MM.1S (cell line): ENCODE results near the gene SMPDL3B.

ENCODE experiments used
- DNase-seq: peaks from one replicate; pipeline ENCODE4 v3.0.0-alpha.2; 2015
- H2AFZ ChIP-seq: fragments of 300-600 bp; sonication (generic); 2 replicates; pipeline ENCODE4 v1.6.0; 2016; ENCODE audit warnings: antibody characterized with exemption, low read length
- H3F3A ChIP-seq: fragments of 300-600 bp; sonication (generic); 2 replicates; pipeline ENCODE4 v1.6.1; 2016; ENCODE audit warnings: mild to moderate bottlenecking, antibody characterized with exemption, low read length, moderate library complexity, mixed read lengths; ENCODE audit not compliant: insufficient read depth
- H3K27ac ChIP-seq: fragments of 300-600 bp; sonication (generic); 2 replicates; pipeline ENCODE4 v1.5.1; 2016; ENCODE audit warnings: mild to moderate bottlenecking, low read length
- H3K27me3 ChIP-seq: fragments of 300-600 bp; sonication (generic); replicated peaks from 2 replicates; pipeline ENCODE4 v1.6.0; 2016; ENCODE audit warnings: low read length; ENCODE audit not compliant: insufficient read depth
- H3K36me3 ChIP-seq: fragments of 300-600 bp; sonication (generic); replicated peaks from 2 replicates; pipeline ENCODE4 v1.6.1; 2016; ENCODE audit warnings: mild to moderate bottlenecking, low read length, mixed read lengths; ENCODE audit not compliant: insufficient read depth
- H3K4me1 ChIP-seq: fragments of 300-600 bp; sonication (generic); 2 replicates; pipeline ENCODE4 v1.6.1; 2016; ENCODE audit warnings: low read length, mixed read lengths
- H3K4me2 ChIP-seq: fragments of 300-600 bp; sonication (generic); 2 replicates; pipeline ENCODE4 v1.6.0; 2016; ENCODE audit warnings: low read depth, low read length
- H3K4me3 ChIP-seq: fragments of 300-600 bp; sonication (generic); 2 replicates; pipeline ENCODE4 v1.5.1; 2016; ENCODE audit warnings: low read length, mixed read lengths
- H3K79me2 ChIP-seq: fragments of 300-600 bp; sonication (generic); 2 replicates; pipeline ENCODE4 v1.6.1; 2016; ENCODE audit warnings: mixed run types, low read length, mixed read lengths
- H3K9ac ChIP-seq: fragments of 300-600 bp; sonication (generic); 2 replicates; pipeline ENCODE4 v1.6.1; 2016; ENCODE audit warnings: low read length, mixed read lengths
- H3K9me2 ChIP-seq: fragments of 300-600 bp; sonication (generic); replicated peaks from 2 replicates; pipeline ENCODE4 v1.6.1; 2016; ENCODE audit warnings: mild to moderate bottlenecking, low read length, mixed read lengths; ENCODE audit not compliant: insufficient read depth
- H3K9me3 ChIP-seq: fragments of 300-600 bp; sonication (generic); replicated peaks from 2 replicates; pipeline ENCODE4 v1.6.1; 2016; ENCODE audit warnings: mild to moderate bottlenecking, low read length, mixed read lengths; ENCODE audit not compliant: insufficient read depth
- H4K20me1 ChIP-seq: fragments of 300-600 bp; sonication (generic); 2 replicates; pipeline ENCODE4 v1.6.1; 2016; ENCODE audit warnings: mild to moderate bottlenecking, low read length, moderate library complexity, mixed read lengths; ENCODE audit not compliant: insufficient read depth
- EZH2 ChIP-seq: fragments of 300-600 bp; sonication (generic); optimal IDR thresholded peaks from 2 replicates; pipeline ENCODE3; 2017; ENCODE audit warnings: low read depth, mild to moderate bottlenecking, antibody characterized with exemption, low read length, mixed read lengths
- EZH2phosphoT487 ChIP-seq: fragments of 300-600 bp; sonication (generic); IDR thresholded peaks from 2 replicates; pipeline ENCODE4 v1.6.1; 2018; ENCODE audit warnings: antibody characterized with exemption, low read length
- TF ChIP-seq, protein P1 (sequence below): fragments of 300-600 bp; sonication (generic); IDR thresholded peaks from 2 replicates; pipeline ENCODE4 v1.5.1; 2016; ENCODE audit warnings: antibody characterized with exemption, low read length, mixed read lengths

The SMPDL3B gene

DNA sequence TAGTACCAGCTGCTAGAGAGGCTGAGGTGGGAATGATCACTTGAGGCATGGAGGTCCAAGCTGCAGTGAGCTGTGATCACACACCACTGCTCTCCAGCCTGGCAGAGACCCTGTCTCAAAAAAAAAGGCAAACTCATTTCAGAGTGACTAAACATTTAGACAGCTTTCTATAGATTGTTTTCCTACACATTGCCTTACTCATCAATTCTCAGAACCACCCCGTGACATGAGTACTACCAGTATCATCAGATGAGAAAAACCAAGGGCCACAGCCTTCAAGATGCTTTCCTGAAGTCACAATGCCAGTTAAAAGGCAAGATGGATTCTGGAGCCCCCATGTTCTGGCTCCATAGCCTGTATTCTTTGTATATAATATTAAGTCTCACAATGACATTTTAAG is 22.4 kb upstream of the SMPDL3B start:
- Histone ChIP-seq H3K79me2 (peaks cover 29% of the 10 kb centered on the region), H3K27me3 (no peaks in the 10 kb centered on the region), H3K36me3 (peaks cover 3% of the 10 kb centered on the region; the same call in 1 of the 2 replicates)

DNA sequence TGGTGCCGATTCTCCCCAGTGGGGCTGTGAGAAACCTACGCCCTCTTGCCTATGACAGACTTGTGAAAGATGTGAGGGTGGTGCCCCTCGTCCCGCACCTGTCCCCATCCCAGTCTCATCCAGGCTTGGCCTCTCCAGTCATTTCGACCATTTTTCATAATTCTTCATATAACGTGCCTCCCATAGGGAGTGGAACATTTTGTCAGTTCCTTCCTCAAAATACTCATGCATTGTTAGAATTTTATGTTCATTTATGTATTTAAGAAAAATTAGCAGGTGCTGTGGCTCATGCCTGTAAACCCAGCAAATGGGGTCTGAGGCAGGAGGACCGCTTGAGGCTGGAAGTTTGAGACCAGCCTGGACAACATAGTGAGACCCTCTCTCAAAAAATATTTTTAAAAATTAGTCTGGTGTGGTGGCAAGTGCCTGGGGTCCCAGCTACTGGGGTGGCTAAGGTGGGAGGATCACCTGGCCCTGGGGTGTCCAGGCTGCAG is 19.7 kb upstream of the SMPDL3B start:
- H3K4me3 ChIP-seq, result peak overlapping the region; percentile 96; the same call in 1 of the 2 replicates

More for the DNA sequence above, 22.4 kb upstream of the SMPDL3B start:
- Histone ChIP-seq H3K4me2 (no peak overlapping the region), H3K9me2 (no peaks in the 10 kb centered on the region), H3K4me1 (peaks cover 5% of the 10 kb centered on the region), H3K27ac (no peak overlapping the region), H4K20me1 (no peaks in the 10 kb centered on the region), H3K9ac (no peak overlapping the region), H3K9me3 (no peaks in the 10 kb centered on the region), H2AFZ (no peak overlapping the region), H3K4me3 (no peak overlapping the region), H3F3A (peaks cover 8% of the 10 kb centered on the region; the same call in 1 of the 2 replicates)
- no peak for DNase-seq
- TF ChIP-seq, protein P1, sequence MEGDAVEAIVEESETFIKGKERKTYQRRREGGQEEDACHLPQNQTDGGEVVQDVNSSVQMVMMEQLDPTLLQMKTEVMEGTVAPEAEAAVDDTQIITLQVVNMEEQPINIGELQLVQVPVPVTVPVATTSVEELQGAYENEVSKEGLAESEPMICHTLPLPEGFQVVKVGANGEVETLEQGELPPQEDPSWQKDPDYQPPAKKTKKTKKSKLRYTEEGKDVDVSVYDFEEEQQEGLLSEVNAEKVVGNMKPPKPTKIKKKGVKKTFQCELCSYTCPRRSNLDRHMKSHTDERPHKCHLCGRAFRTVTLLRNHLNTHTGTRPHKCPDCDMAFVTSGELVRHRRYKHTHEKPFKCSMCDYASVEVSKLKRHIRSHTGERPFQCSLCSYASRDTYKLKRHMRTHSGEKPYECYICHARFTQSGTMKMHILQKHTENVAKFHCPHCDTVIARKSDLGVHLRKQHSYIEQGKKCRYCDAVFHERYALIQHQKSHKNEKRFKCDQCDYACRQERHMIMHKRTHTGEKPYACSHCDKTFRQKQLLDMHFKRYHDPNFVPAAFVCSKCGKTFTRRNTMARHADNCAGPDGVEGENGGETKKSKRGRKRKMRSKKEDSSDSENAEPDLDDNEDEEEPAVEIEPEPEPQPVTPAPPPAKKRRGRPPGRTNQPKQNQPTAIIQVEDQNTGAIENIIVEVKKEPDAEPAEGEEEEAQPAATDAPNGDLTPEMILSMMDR, result no peak
- TF ChIP-seq EZH2phosphoT487, result no peak
- no peak for TF ChIP-seq EZH2

DNA sequence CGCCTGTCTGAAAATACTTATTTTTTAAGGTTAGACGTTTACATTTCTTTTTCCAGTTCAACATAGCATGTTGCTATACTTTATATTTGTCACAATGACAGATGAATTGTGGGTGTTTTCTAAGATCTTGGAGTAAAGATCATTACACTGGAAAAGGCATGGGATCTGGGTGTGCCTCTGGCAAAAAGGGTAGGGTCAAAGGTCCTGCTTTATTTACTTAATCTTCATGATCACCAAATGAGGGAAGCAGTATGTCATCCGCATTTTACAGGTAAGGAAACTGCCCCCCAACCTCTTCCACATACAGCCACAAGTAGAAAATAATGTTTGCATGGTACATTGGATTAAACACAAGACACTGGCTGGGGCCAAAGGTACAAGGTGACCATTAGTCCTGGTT is 12.5 kb upstream of the SMPDL3B start:
- Histone ChIP-seq H3K36me3 (no peaks in the 10 kb centered on the region), H3K27me3 (no peaks in the 10 kb centered on the region), H4K20me1 (no peaks in the 10 kb centered on the region), H2AFZ (no peak overlapping the region), H3K9me2 (no peaks in the 10 kb centered on the region), H3K9ac (no peak overlapping the region), H3K79me2 (no peaks in the 10 kb centered on the region), H3K9me3 (no peaks in the 10 kb centered on the region), H3F3A (no peaks in the 10 kb centered on the region), H3K27ac (no peak overlapping the region), H3K4me2 (no peak overlapping the region), H3K4me1 (no peaks in the 10 kb centered on the region), H3K4me3 (no peak overlapping the region)
- no peak for TF ChIP-seq EZH2
- no peak for DNase-seq

More for the DNA sequence above, 19.7 kb upstream of the SMPDL3B start:
- peak overlapping the region; percentile 30 for H3K4me2 ChIP-seq
- TF ChIP-seq, protein P1, result no peak
- TF ChIP-seq EZH2phosphoT487 (no peak), EZH2 (no peak)
- no peaks in the 10 kb centered on the region for H4K20me1 ChIP-seq
- peak overlapping the region; percentile 89 for H2AFZ ChIP-seq
- no peaks in the 10 kb centered on the region for H3K27me3 ChIP-seq
- H3K9me3 ChIP-seq, result no peaks in the 10 kb centered on the region
- peaks cover 3% of the 10 kb centered on the region; the same call in 1 of the 2 replicates for H3K36me3 ChIP-seq
- peaks cover 8% of the 10 kb centered on the region; the same call in 1 of the 2 replicates for H3F3A ChIP-seq
- peak overlapping the region; percentile 50; the same call in 1 of the 2 replicates for H3K27ac ChIP-seq
- peaks cover 5% of the 10 kb centered on the region for H3K4me1 ChIP-seq
- H3K79me2 ChIP-seq, result peaks cover 26% of the 10 kb centered on the region
- no peak overlapping the region for H3K9ac ChIP-seq
- no peak for DNase-seq
- no peaks in the 10 kb centered on the region for H3K9me2 ChIP-seq

DNA sequence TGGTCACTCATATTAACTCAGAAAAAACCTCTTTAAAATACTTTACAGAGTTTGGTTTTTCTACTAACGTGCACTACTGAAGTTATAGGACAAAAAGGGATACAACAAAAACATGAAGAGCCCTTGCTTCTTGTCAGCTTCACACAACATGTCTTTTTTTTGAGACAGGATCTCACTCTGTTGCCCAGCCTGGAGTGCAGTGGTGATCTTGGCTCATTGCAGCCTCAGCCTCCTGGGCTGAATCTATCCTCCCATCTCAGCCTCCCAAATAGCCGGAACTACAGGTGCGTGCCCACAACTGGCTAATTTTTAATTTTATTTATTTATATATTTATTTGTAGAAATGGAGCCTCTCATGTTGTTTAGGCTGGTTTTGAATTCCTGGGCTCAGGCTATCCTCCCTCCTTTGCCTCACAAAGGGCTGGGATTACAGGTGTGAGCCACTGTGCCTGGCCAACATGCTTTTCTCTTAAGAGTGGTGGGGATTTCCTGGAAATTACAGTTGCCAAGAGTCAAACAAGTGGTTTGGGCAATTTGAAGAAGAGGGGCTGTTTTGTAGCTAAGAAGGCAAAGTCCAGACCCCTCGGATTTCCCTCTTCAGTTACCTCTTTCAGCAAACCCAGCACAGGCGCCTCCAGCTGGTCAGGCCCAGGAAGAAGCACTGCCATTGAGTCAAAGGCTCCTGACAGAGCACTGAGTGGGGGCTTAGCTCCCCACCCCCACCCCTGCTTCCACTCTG is 6.4 kb upstream of the SMPDL3B start:
- Histone ChIP-seq H3K4me2 (no peak overlapping the region), H3K9me2 (no peaks in the 10 kb centered on the region)

More for the DNA sequence above, 6.4 kb upstream of the SMPDL3B start:
- Histone ChIP-seq H3F3A (no peaks in the 10 kb centered on the region), H3K36me3 (no peaks in the 10 kb centered on the region), H3K9me3 (no peaks in the 10 kb centered on the region), H3K4me1 (no peaks in the 10 kb centered on the region), H4K20me1 (no peaks in the 10 kb centered on the region), H3K27ac (no peak overlapping the region), H2AFZ (no peak overlapping the region), H3K79me2 (no peaks in the 10 kb centered on the region), H3K27me3 (no peaks in the 10 kb centered on the region), H3K9ac (no peak overlapping the region), H3K4me3 (no peak overlapping the region)
- DNase-seq, result no peak
- TF ChIP-seq, protein P1, result no peak
- TF ChIP-seq EZH2phosphoT487, result no peak
- TF ChIP-seq EZH2, result no peak
